ENCODE data around the gene IL1RAP. TPM values are rescaled to one million over a fixed set of nuclear protein-coding genes. Genes with fewer than 3 reads are reported as not detected.

The IL1RAP gene
- total and polyA plus RNA-seq, 9 of the 15 experiments (the other 6 are each of a cell fraction or from before 2014, with no cell fraction given), result 0.23 to 1.8 (median 0.88) TPM

DNA sequence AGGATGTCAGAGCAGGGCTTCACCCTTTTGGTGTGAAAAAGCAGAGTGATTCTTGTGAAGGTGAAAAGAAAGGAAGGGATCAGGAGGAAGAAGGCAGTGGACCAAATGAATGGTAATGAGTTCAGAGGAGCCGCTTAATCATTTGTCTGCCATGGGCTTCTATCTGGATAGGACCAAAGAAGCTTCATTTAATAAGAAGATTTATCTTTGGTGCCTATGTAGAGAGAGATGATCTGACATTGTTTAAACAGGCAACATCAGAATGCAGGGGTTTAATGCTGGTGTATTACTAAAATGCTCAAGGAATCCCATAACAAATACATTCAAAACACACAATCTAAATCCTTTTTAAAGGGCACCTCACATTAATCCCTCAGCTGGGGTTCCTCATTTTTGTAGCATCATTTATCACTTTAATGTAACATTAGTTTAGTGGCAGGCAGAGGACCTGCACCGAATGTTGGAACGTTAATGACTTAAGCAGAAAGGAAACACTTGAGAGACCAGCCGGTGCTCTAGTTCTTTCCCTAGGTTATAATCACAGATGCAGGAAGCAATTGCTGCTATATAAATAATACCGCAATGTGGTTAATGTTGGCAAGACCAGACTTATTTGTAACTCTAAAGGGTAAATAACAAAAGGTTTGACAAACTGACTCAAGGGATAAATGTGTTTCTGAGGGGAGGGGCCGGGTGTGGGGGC, 27.9 kb upstream of the IL1RAP start:
- no peaks in the 10 kb centered on the region for H3K4me1 ChIP-seq (replicated peaks in 1 of 2; ENCODE audit: control insufficient read depth in 2 of 2, insufficient read depth in 2 of 2, low read length in 2 of 2)
- intact Hi-C loops (cut with micrococcal nuclease), result no loop called here
- no peak overlapping the region for H3K4me3 ChIP-seq
- no peaks in the 10 kb centered on the region for H3K36me3 ChIP-seq (ENCODE audit: control insufficient read depth, insufficient read depth, low read length)
- no peaks in the 10 kb centered on the region for H3K27me3 ChIP-seq (ENCODE audit: control insufficient read depth in 2 of 2, insufficient read depth in 2 of 2, low read length in 2 of 2)
- in situ Hi-C loops (cut with MboI), result no loop called here
- DNase-seq (ENCODE audit: extremely low read depth in 1 of 4, low spot score in 3 of 4) (no peak), ATAC-seq (no peak), FAIRE-seq (no peak)
- POLR2A ChIA-PET, result no interaction called here
- H4K20me1 ChIP-seq (replicated peaks; ENCODE audit: control insufficient read depth, insufficient read depth, low read length), result no peaks in the 10 kb centered on the region
- H3K9ac ChIP-seq (ENCODE audit: insufficient read depth in 1 of 2, low read depth in 2 of 2, low read length in 2 of 2), result no peak overlapping the region
- H3K79me2 ChIP-seq (ENCODE audit: control insufficient read depth, insufficient read depth, low read length), result no peaks in the 10 kb centered on the region
- CTCF ChIA-PET (ENCODE audit: low intra/inter-chr PET ratio), result no interaction called here
- no peak overlapping the region for H2AFZ ChIP-seq (ENCODE audit: low read depth, low read length)
- BruUV-seq (replicated peaks), result no TSS peak
- H3K9me1 ChIP-seq (ENCODE audit: control insufficient read depth, insufficient read depth, low read length), result no peaks in the 10 kb centered on the region
- no peak overlapping the region for H3K27ac ChIP-seq (ENCODE audit: extremely low read depth, low read depth, low read length)
- H3K4me2 ChIP-seq (ENCODE audit: insufficient read depth, low read length), result no peak overlapping the region
- 0% methylated on average over 6 of the region's 6 CpGs for WGBS (ENCODE audit: insufficient coverage, low coverage, missing lambda C conversion rate)
- H3K9me3 ChIP-seq (replicated peaks; ENCODE audit: control insufficient read depth, insufficient read depth, low read depth, low read length), result no peaks in the 10 kb centered on the region
- no peak for TF ChIP-seq EZH2 (IDR thresholded peaks at IDR 0.05; ENCODE audit: borderline replicate concordance, low read depth, low read length)
- no peak for TF ChIP-seq LCOR (CRISPR knock-in tag; IDR thresholded peaks at IDR 0.05)
- no peak for TF ChIP-seq KHSRP (IDR thresholded peaks at IDR 0.05)
- no peak for TF ChIP-seq MCM3 (IDR thresholded peaks at IDR 0.05)
- no peak for TF ChIP-seq BCL6 (CRISPR knock-in tag; IDR thresholded peaks at IDR 0.05)
- no peak for TF ChIP-seq RHOXF2B (CRISPR knock-in tag; conservative IDR thresholded peaks at IDR 0.05)
- TF ChIP-seq, protein P1, sequence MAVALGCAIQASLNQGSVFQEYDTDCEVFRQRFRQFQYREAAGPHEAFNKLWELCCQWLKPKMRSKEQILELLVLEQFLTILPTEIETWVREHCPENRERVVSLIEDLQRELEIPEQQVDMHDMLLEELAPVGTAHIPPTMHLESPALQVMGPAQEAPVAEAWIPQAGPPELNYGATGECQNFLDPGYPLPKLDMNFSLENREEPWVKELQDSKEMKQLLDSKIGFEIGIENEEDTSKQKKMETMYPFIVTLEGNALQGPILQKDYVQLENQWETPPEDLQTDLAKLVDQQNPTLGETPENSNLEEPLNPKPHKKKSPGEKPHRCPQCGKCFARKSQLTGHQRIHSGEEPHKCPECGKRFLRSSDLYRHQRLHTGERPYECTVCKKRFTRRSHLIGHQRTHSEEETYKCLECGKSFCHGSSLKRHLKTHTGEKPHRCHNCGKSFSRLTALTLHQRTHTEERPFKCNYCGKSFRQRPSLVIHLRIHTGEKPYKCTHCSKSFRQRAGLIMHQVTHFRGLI (CRISPR knock-in tag; IDR thresholded peaks at IDR 0.05), result no peak
- TF ChIP-seq ILK (tag; IDR thresholded peaks at IDR 0.05; ENCODE audit: borderline replicate concordance, low read depth), result no peak
